ENCODE measurements around the gene CST1. TPM values are rescaled to one million over a fixed set of nuclear protein-coding genes. Genes with fewer than 3 reads are reported as not detected.
"Not testable (repeated sequence)": the region's sequence is repeated elsewhere in the genome, so short reads cannot be mapped to it uniquely, and the experiment has no call there.

The CST1 gene
- total RNA-seq, 2 experiments from 2014 or later: not detected

DNA sequence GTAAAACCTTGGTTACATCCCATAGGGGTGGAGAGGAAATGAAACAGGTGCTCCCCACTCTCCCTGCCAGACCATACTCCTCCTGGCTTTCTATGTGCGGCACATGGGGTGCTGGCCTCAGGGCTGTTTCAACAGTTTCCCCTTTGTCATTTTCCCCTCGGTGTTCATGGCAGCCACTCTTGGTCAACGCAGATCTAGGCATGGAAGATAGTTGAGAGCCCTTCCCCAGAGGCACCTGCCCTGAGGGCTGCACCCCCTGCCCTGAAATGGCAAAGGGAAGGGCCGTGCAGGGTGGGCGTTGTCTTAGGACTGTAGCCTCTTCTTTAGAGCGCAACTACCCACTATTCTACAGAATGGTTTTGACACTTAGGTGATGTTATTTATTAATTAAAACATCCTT, 4.4 kb downstream of the CST1 start:
- Histone ChIP-seq H3K27me3 (ENCODE audit: control insufficient read depth in 1 of 2, insufficient read depth in 2 of 2, low read length in 2 of 2) (no peaks in the 10 kb centered on the region), H3K4me1 (ENCODE audit: insufficient read depth, low read length) (no peaks in the 10 kb centered on the region), H3K27ac (ENCODE audit: low read depth in 1 of 2, low read length in 2 of 2) (no peak overlapping the region), H3K9me3 (ENCODE audit: control insufficient read depth in 1 of 2, insufficient read depth in 1 of 2, low read length in 2 of 2) (no peaks in the 10 kb centered on the region), H3K4me3 (ENCODE audit: low read length) (no peak overlapping the region), H3K36me3 (ENCODE audit: insufficient read depth, low read length) (no peaks in the 10 kb centered on the region)
- Mint-ChIP-seq H3K4me1 (ENCODE audit: low read depth) (no peaks in the 10 kb centered on the region), H3K27ac (no peak overlapping the region), H3K9me3 (no peaks in the 10 kb centered on the region), H3K4me3 (no peak overlapping the region), H3K36me3 (ENCODE audit: low read depth) (no peaks in the 10 kb centered on the region), H3K27me3 (no peaks in the 10 kb centered on the region)
- DNase-seq: no peak
- no peak for TF ChIP-seq CTCF (IDR thresholded peaks at IDR 0.05)
- ChIA-PET POLR2A (no interaction called here), CTCF (no interaction called here)
- ATAC-seq (ENCODE audit: poor library complexity): no peak
- intact Hi-C loops (cut with DNase I, micrococcal nuclease): no loop called here

DNA sequence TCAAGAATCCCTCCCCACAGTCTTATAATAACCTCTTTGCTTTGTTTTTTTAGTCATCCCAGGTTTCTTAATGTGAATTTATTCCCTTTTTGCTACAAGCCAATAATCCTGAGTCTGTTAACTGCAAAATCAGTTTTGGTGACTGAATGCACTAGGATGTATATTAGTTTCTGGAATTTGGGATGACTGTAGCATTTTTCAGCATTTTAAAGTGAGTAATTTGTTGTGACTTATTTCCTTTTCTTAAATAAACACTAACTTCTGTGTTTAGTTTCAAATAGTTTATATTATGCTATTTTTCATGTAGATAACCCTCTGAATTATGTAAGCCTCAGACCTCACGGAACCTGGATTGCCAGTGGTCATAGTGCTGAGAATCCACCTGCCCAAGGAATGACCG, 5.5 kb downstream of the CST1 start:
- H3K36me3 Mint-ChIP-seq (ENCODE audit: low read depth): no peaks in the 10 kb centered on the region
- Histone ChIP-seq H3K36me3 (ENCODE audit: insufficient read depth, low read length) (no peaks in the 10 kb centered on the region), H3K27me3 (ENCODE audit: control insufficient read depth in 1 of 2, insufficient read depth in 2 of 2, low read length in 2 of 2) (no peaks in the 10 kb centered on the region), H3K27ac (ENCODE audit: low read depth in 1 of 2, low read length in 2 of 2) (no peak overlapping the region), H3K4me3 (ENCODE audit: low read length) (no peak overlapping the region), H3K4me1 (ENCODE audit: insufficient read depth, low read length) (no peaks in the 10 kb centered on the region), H3K9me3 (ENCODE audit: control insufficient read depth in 1 of 2, insufficient read depth in 1 of 2, low read length in 2 of 2) (no peaks in the 10 kb centered on the region)
- H3K9me3 Mint-ChIP-seq: no peaks in the 10 kb centered on the region
- H3K4me3 Mint-ChIP-seq: no peak overlapping the region
- ChIA-PET POLR2A (no interaction called here), CTCF (no interaction called here)
- no peak for DNase-seq
- no peaks in the 10 kb centered on the region for H3K4me1 Mint-ChIP-seq (ENCODE audit: low read depth)
- no peaks in the 10 kb centered on the region for H3K27me3 Mint-ChIP-seq
- H3K27ac Mint-ChIP-seq: no peak overlapping the region
- intact Hi-C loops (cut with DNase I, micrococcal nuclease): no loop called here
- ATAC-seq (ENCODE audit: poor library complexity): no peak
- TF ChIP-seq CTCF (IDR thresholded peaks at IDR 0.05): no peak

GRCh38 chr20:23744817-23745216, 5.9 kb downstream of the CST1 start:
- no peak for ATAC-seq (ENCODE audit: poor library complexity)
- Mint-ChIP-seq H3K4me1 (ENCODE audit: low read depth) (no peaks in the 10 kb centered on the region), H3K27me3 (no peaks in the 10 kb centered on the region), H3K27ac (no peak overlapping the region), H3K4me3 (no peak overlapping the region), H3K36me3 (ENCODE audit: low read depth) (no peaks in the 10 kb centered on the region), H3K9me3 (no peaks in the 10 kb centered on the region)
- Histone ChIP-seq H3K4me1 (ENCODE audit: insufficient read depth, low read length) (no peaks in the 10 kb centered on the region), H3K9me3 (ENCODE audit: control insufficient read depth in 1 of 2, insufficient read depth in 1 of 2, low read length in 2 of 2) (no peaks in the 10 kb centered on the region), H3K27ac (ENCODE audit: low read depth in 1 of 2, low read length in 2 of 2) (no peak overlapping the region), H3K4me3 (ENCODE audit: low read length) (no peak overlapping the region), H3K27me3 (ENCODE audit: control insufficient read depth in 1 of 2, insufficient read depth in 2 of 2, low read length in 2 of 2) (no peaks in the 10 kb centered on the region), H3K36me3 (ENCODE audit: insufficient read depth, low read length) (no peaks in the 10 kb centered on the region)
- TF ChIP-seq CTCF (IDR thresholded peaks at IDR 0.05): no peak
- POLR2A ChIA-PET: no interaction called here
- CTCF ChIA-PET: no interaction called here
- intact Hi-C loops (cut with DNase I, micrococcal nuclease): no loop called here
- DNase-seq: no peak

DNA sequence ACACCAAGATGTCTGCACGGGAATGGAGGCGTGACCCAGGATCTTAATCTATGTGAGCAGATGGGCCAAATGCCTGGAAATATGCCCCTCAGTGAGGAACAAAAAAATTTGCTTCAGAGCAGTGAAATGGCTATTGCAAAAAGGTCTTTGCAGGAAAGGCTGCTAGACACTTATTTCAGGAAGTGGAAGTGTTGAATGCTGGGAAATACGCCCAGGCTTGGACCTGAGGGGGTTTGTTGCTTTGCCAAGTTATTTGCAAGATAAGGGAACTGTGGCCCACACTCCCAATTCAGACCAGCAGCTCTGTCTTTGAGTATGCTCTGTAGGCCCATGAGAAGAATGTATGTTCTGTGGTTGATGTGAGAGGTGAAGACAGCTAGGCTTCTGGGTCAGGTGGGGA, 15.3 kb downstream of the CST1 start:
- not testable (repeated sequence) for H3K4me3 Mint-ChIP-seq

DNA sequence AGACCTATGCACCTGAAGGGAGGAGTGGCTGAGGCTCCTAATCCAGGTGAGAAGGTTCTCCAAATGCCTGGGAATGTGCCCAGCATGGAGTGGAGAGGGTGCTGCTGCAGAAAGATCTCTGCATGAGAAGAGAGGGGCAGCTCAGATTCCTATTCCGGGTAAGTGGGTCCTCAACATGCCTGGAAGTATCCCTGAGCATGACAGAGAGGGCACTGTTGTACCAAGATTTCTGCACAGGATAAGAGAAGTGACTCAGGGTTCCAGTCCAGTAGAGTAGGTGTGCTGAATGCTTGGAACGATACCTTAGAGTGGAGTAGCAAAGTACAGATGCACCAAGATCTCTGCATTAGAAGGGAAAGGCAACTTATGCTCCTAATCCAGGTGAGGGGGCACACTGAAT, 15.8 kb downstream of the CST1 start:
- H3K4me1 ChIP-seq (ENCODE audit: insufficient read depth, low read length); H3K27ac ChIP-seq (ENCODE audit: low read depth in 1 of 2, low read length in 2 of 2); H3K4me3 ChIP-seq (ENCODE audit: low read length); intact Hi-C loops (cut with DNase I, micrococcal nuclease); H3K27ac Mint-ChIP-seq; H3K4me1 Mint-ChIP-seq (ENCODE audit: low read depth); CTCF ChIA-PET; H3K9me3 Mint-ChIP-seq; DNase-seq; H3K36me3 Mint-ChIP-seq (ENCODE audit: low read depth); H3K27me3 ChIP-seq (ENCODE audit: control insufficient read depth in 1 of 2, insufficient read depth in 2 of 2, low read length in 2 of 2); ATAC-seq (ENCODE audit: poor library complexity); POLR2A ChIA-PET; H3K36me3 ChIP-seq (ENCODE audit: insufficient read depth, low read length); H3K4me3 Mint-ChIP-seq; H3K9me3 ChIP-seq (ENCODE audit: control insufficient read depth in 1 of 2, insufficient read depth in 1 of 2, low read length in 2 of 2): not testable (repeated sequence)
- H3K27me3 Mint-ChIP-seq: peaks cover 15% of the 10 kb centered on the region

More for the DNA sequence above, 15.3 kb downstream of the CST1 start:
- intact Hi-C loops (cut with DNase I, micrococcal nuclease); CTCF ChIA-PET; H3K4me3 ChIP-seq (ENCODE audit: low read length); H3K4me1 Mint-ChIP-seq (ENCODE audit: low read depth); H3K27me3 ChIP-seq (ENCODE audit: control insufficient read depth in 1 of 2, insufficient read depth in 2 of 2, low read length in 2 of 2); H3K36me3 Mint-ChIP-seq (ENCODE audit: low read depth); H3K9me3 Mint-ChIP-seq; DNase-seq; H3K9me3 ChIP-seq (ENCODE audit: control insufficient read depth in 1 of 2, insufficient read depth in 1 of 2, low read length in 2 of 2); H3K36me3 ChIP-seq (ENCODE audit: insufficient read depth, low read length); ATAC-seq (ENCODE audit: poor library complexity); H3K27ac Mint-ChIP-seq; POLR2A ChIA-PET; H3K27ac ChIP-seq (ENCODE audit: low read depth in 1 of 2, low read length in 2 of 2); H3K4me1 ChIP-seq (ENCODE audit: insufficient read depth, low read length): not testable (repeated sequence)
- H3K27me3 Mint-ChIP-seq: peaks cover 13% of the 10 kb centered on the region

GRCh38 chr20:23734440-23734839, 16.3 kb downstream of the CST1 start:
- CTCF ChIA-PET, POLR2A ChIA-PET: not testable (repeated sequence)

More at GRCh38 chr20:23734440-23734839, 16.3 kb downstream of the CST1 start:
- H3K4me1 Mint-ChIP-seq (ENCODE audit: low read depth); H3K27ac ChIP-seq (ENCODE audit: low read depth in 1 of 2, low read length in 2 of 2); H3K4me3 ChIP-seq (ENCODE audit: low read length); DNase-seq; H3K4me3 Mint-ChIP-seq; H3K27ac Mint-ChIP-seq; H3K36me3 ChIP-seq (ENCODE audit: insufficient read depth, low read length); ATAC-seq (ENCODE audit: poor library complexity); intact Hi-C loops (cut with DNase I, micrococcal nuclease); H3K9me3 Mint-ChIP-seq; H3K4me1 ChIP-seq (ENCODE audit: insufficient read depth, low read length); H3K36me3 Mint-ChIP-seq (ENCODE audit: low read depth); H3K27me3 ChIP-seq (ENCODE audit: control insufficient read depth in 1 of 2, insufficient read depth in 2 of 2, low read length in 2 of 2); H3K9me3 ChIP-seq (ENCODE audit: control insufficient read depth in 1 of 2, insufficient read depth in 1 of 2, low read length in 2 of 2): not testable (repeated sequence)
- peaks cover 17% of the 10 kb centered on the region for H3K27me3 Mint-ChIP-seq
